ENCODE data around the gene ANKIB1. TPM values are rescaled to one million over a fixed set of nuclear protein-coding genes. Genes with fewer than 3 reads are reported as not detected.

The ANKIB1 gene
- total RNA-seq, 3 donors from 2014 or later, result 28.0 to 40.8 (median 38.3) TPM

DNA sequence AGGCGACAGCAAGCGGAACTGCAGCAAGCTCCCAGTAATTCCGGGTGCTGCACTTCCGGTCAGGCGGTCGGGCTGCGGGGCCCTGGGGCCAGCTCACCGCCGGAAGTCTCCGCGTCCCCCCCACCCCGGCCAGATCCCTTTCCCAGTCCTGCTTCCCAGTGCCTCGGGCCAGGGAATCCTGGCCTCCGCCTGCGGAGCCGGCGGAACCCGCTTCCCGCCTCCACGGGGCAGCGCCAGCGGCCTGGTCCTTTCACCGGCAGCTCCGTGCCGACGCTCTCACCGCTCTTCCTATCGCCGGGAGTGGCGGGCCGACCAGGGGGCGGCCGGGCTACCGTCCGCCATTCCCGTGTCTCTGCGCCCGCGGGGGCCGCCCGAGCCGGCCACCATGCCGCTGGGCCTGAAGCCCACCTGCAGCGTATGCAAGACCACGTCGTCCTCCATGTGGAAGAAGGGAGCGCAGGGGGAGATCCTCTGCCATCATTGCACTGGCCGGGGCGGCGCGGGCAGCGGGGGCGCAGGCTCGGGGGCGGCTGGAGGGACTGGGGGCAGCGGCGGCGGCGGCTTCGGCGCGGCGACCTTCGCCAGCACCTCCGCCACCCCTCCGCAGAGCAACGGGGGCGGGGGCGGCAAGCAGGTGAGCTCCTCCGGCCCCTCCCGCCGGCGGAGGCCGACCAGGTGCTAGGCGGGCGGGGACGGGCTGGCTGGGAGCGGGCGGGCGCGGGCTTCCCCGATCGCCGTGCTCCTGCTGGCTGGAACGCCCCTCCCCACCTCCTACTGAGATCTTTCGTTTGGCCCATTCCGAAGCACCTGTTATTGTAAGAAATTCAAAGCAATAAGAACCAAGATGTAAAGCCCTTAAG is 201.8 kb downstream of the ANKIB1 start, which contains the start of gene GATAD1:
Gene GATAD1, plus strand, starts transcription at position 138 of the 860 bp plus-strand sequence. Its CDS starts 248 bp downstream, at position 386.
- Mint-ChIP-seq H3K36me3 (ENCODE audit: insufficient read depth) (peaks cover 6% of the 10 kb centered on the region), H3K4me1 (ENCODE audit: low read depth) (peaks cover 10% of the 10 kb centered on the region), H3K27me3 (ENCODE audit: low read depth) (no peaks in the 10 kb centered on the region), H3K9me3 (no peaks in the 10 kb centered on the region), H3K4me3 (peak within 1 kb of the TSS; percentile 85)
- peak; percentile 69 for DNase-seq
- ATAC-seq, result peak; percentile 84 to 89

- ATAC-seq (peak; percentile 36 to 46), DNase-seq (peak; percentile 45)
- Mint-ChIP-seq H3K27me3 (ENCODE audit: low read depth) (no peaks in the 10 kb centered on the region), H3K9me3 (no peaks in the 10 kb centered on the region), H3K36me3 (ENCODE audit: insufficient read depth) (peaks cover 8% of the 10 kb centered on the region), H3K4me1 (ENCODE audit: low read depth) (peaks cover 10% of the 10 kb centered on the region), H3K4me3 (peak overlapping the region; percentile 85)
These were observed 202.5 kb downstream of the ANKIB1 start for GRCh38 chr7:92448205-92448747.

Other genes starting within 250 kb of the ANKIB1 start
- 10 to 100 TPM; 42.2 to 44.8 (median 43.4) TPM for gene CYP51A1, start 111.5 kb upstream of the ANKIB1 start, total RNA-seq
- gene LRRD1, start 66.8 kb upstream of the ANKIB1 start, total RNA-seq, result not detected
- gene KRIT1, start 60 bp upstream of the ANKIB1 start, total RNA-seq, result 10 to 100 TPM; 30.4 to 30.7 (median 30.4) TPM
- 10 to 100 TPM in 2 of 3 donors, 1 to 10 TPM in 1; 8.4 to 12.2 (median 10.4) TPM for gene GATAD1, start 201.5 kb downstream of the ANKIB1 start, total RNA-seq
- gene ERVW-1, start 232.0 kb downstream of the ANKIB1 start, total RNA-seq, result not detected

Data from activated T-cell treated with anti-CD3 and anti-CD28 coated beads, Interleukin-2, amount 50 U/mL, for 4 hours (primary cell).